ENCODE data around the gene HMMR.
"Not testable (repeated sequence)": the region's sequence is repeated elsewhere in the genome, so short reads cannot be mapped to it uniquely, and the experiment has no call there.

HMMR gene

DNA sequence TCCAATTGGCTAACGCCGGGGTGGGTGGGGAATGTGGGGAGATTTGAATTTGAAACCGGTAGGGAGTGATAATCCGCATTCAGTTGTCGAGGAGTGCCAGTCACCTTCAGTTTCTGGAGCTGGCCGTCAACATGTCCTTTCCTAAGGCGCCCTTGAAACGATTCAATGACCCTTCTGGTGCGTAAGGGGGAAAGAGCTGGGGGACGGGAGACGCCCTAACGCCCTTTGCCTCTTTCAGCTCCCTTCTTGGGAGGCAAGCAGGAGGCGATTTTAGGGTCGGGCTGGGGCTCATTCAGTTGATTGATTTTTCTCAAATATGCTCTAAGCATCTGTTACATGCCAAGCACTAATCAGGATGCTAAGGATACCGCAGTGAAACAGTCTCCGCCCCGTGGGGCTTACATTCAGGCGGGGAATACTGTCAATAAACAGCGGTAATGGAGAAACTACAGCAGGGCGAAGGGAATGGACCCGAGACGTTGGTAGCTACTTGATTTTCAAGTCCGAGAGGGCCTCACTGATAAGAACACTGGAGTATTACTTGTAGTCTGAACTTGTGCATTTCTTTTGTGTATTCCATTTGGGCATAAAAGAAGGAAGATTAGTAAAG lies at the start of gene HMMR:
TSS of gene HMMR (plus strand) at position 71 of the 610 bp plus-strand sequence. CDS start at position 132, 61 bp downstream.
- no peak for DNase-seq (ENCODE audit: low read depth, low spot score)

GRCh38 chr5:163415673-163416072 lies 44.8 kb upstream of the HMMR start:
- H3K4me3 ChIP-seq (ENCODE audit: low read depth, low read length); in situ Hi-C loops (cut with HindIII; ENCODE audit: low sequenced_read_pairs); DNase-seq (ENCODE audit: low read depth, low spot score): not testable (repeated sequence)

More for the DNA sequence above, at the start of gene HMMR:
- H3K4me3 ChIP-seq (ENCODE audit: low read depth, low read length): peak within 1 kb of the TSS; percentile 88
- TF ChIP-seq, protein P1, sequence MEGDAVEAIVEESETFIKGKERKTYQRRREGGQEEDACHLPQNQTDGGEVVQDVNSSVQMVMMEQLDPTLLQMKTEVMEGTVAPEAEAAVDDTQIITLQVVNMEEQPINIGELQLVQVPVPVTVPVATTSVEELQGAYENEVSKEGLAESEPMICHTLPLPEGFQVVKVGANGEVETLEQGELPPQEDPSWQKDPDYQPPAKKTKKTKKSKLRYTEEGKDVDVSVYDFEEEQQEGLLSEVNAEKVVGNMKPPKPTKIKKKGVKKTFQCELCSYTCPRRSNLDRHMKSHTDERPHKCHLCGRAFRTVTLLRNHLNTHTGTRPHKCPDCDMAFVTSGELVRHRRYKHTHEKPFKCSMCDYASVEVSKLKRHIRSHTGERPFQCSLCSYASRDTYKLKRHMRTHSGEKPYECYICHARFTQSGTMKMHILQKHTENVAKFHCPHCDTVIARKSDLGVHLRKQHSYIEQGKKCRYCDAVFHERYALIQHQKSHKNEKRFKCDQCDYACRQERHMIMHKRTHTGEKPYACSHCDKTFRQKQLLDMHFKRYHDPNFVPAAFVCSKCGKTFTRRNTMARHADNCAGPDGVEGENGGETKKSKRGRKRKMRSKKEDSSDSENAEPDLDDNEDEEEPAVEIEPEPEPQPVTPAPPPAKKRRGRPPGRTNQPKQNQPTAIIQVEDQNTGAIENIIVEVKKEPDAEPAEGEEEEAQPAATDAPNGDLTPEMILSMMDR (IDR thresholded peaks at IDR 0.05; ENCODE audit: low read depth, low read length): no peak
- in situ Hi-C loops (cut with HindIII; ENCODE audit: low sequenced_read_pairs): no loop called here

DNA sequence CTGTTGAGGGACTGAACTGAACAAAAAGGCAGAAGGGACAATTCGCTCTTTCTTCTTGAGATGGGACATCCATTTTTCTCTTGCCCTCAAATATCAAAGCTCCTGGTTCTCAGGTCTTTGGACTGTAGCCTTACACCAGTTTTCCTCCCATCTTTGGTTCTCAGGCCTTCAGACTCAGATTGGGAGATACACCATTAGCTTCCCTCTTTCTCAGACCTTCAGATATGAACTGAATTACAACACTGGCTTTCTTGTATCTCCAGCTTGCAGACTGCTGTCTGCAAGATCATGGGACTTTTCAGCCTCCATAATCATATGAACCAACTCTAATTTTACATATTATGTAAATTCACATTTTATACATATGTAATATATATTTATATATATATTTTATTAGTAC lies 35.6 kb upstream of the HMMR start:
- DNase-seq (ENCODE audit: low read depth, low spot score): no peak
- in situ Hi-C loops (cut with HindIII; ENCODE audit: low sequenced_read_pairs): no loop called here
- TF ChIP-seq, protein P1 (IDR thresholded peaks at IDR 0.05; ENCODE audit: low read depth, low read length): no peak
- no peak overlapping the region for H3K4me3 ChIP-seq (ENCODE audit: low read depth, low read length)

- H3K4me3 ChIP-seq (ENCODE audit: low read depth, low read length); in situ Hi-C loops (cut with HindIII; ENCODE audit: low sequenced_read_pairs); DNase-seq (ENCODE audit: low read depth, low spot score): not testable (repeated sequence)
These were observed 34.3 kb upstream of the HMMR start for GRCh38 chr5:163426128-163426527.

- TF ChIP-seq, protein P1 (IDR thresholded peaks at IDR 0.05; ENCODE audit: low read depth, low read length): no peak
- H3K4me3 ChIP-seq (ENCODE audit: low read depth, low read length): no peak overlapping the region
- no peak for DNase-seq (ENCODE audit: low read depth, low spot score)
- in situ Hi-C loops (cut with HindIII; ENCODE audit: low sequenced_read_pairs): no loop called here
These were observed 27.9 kb upstream of the HMMR start for GRCh38 chr5:163432544-163432943.

GRCh38 chr5:163433271-163433670 lies 27.2 kb upstream of the HMMR start:
- in situ Hi-C loops (cut with HindIII; ENCODE audit: low sequenced_read_pairs): no loop called here
- TF ChIP-seq, protein P1 (IDR thresholded peaks at IDR 0.05; ENCODE audit: low read depth, low read length): no peak
- no peak overlapping the region for H3K4me3 ChIP-seq (ENCODE audit: low read depth, low read length)
- no peak for DNase-seq (ENCODE audit: low read depth, low spot score)

DNA sequence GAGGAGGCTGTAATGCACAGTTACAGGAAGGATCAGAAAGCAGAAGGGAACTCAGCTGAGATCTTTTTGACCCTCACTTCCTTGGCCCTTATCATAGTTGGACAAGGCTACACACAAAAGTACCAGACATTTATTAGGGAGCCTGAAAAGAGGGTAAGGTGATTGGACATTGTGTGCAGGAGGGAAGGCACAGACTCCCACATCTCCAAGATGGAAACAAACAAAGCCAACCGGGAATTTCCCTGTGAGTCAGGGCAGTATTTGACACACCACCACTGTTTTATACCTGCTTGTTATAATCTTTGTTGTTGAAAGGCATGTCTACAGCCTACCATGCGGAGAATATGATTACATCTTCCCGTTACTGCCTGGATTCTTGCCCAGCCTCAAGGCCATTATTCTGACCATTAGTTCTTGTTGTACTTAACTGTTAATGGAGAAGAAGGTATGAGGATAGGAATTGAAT lies 26.0 kb upstream of the HMMR start:
- TF ChIP-seq, protein P1 (IDR thresholded peaks at IDR 0.05; ENCODE audit: low read depth, low read length): no peak
- H3K4me3 ChIP-seq (ENCODE audit: low read depth, low read length): no peak overlapping the region
- in situ Hi-C loops (cut with HindIII; ENCODE audit: low sequenced_read_pairs): no loop called here
- DNase-seq (ENCODE audit: low read depth, low spot score): peak; percentile 71

- in situ Hi-C loops (cut with HindIII; ENCODE audit: low sequenced_read_pairs): no loop called here
- TF ChIP-seq, protein P1 (IDR thresholded peaks at IDR 0.05; ENCODE audit: low read depth, low read length): no peak
- no peak overlapping the region for H3K4me3 ChIP-seq (ENCODE audit: low read depth, low read length)
- no peak for DNase-seq (ENCODE audit: low read depth, low spot score)
These were observed 23.9 kb upstream of the HMMR start for GRCh38 chr5:163436515-163436914.

Data from astrocyte of the spinal cord (primary cell).